Parathyroid adenoma (tissue), 2 donors: ENCODE measurements around the gene CDIP1.

Source experiments
- H2AFZ ChIP-seq: fragments of 300-600 bp; sonication (generic); one replicate; pipeline ENCODE4 v1.7.0; 2017; ENCODE audit warnings: antibody characterized with exemption, mild to moderate bottlenecking
- H3K27ac ChIP-seq: fragments of 300-600 bp; sonication (generic); one replicate; pipeline ENCODE4 v1.7.0; 2017
- H3K27me3 ChIP-seq: fragments of 300-600 bp; sonication (generic); one replicate; pipeline ENCODE4 v1.7.0; 2017; ENCODE audit warnings: low read length; ENCODE audit not compliant: control insufficient read depth, insufficient read depth
- H3K36me3 ChIP-seq: fragments of 300-600 bp; sonication (generic); one replicate; pipeline ENCODE4 v1.7.0; 2017; ENCODE audit warnings: low read length; ENCODE audit not compliant: control insufficient read depth, insufficient read depth
- H3K4me1 ChIP-seq: fragments of 300-600 bp; sonication (generic); one replicate; pipeline ENCODE4 v1.7.0; 2017; ENCODE audit warnings: control low read depth
- H3K4me2 ChIP-seq: fragments of 300-600 bp; sonication (generic); one replicate; pipeline ENCODE4 v1.7.0; 2017; ENCODE audit warnings: low read length
- H3K4me3 ChIP-seq: fragments of 300-600 bp; sonication (generic); one replicate; pipeline ENCODE4 v1.7.0; 2017; ENCODE audit warnings: low read depth, low read length
- H3K79me2 ChIP-seq: fragments of 300-600 bp; sonication (generic); one replicate; pipeline ENCODE4 v1.7.0; 2017; ENCODE audit warnings: control low read depth
- H3K9ac ChIP-seq: fragments of 300-600 bp; sonication (generic); one replicate; pipeline ENCODE4 v1.7.0; 2017; ENCODE audit warnings: mild to moderate bottlenecking
- H3K9me3 ChIP-seq: fragments of 300-600 bp; sonication (generic); one replicate; pipeline ENCODE4 v1.7.0; 2017; ENCODE audit warnings: low read length; ENCODE audit not compliant: control insufficient read depth
- CTCF ChIP-seq: fragments of 300-600 bp; sonication (generic); IDR thresholded peaks from one replicate; pipeline ENCODE4 v1.7.0; 2017; ENCODE audit warnings: antibody characterized with exemption, mild to moderate bottlenecking
- donor health status: primary hyperparathyroidism.

The CDIP1 gene

GRCh38 chr16:4461250-4462085 is 77.1 kb downstream of the CDIP1 start:
- no peak overlapping the region for H3K9ac ChIP-seq

GRCh38 chr16:4460936-4461249 is 77.7 kb downstream of the CDIP1 start:
- Histone ChIP-seq H3K9ac (no peak overlapping the region), H3K36me3 (no peaks in the 10 kb centered on the region), H3K4me2 (no peak overlapping the region), H3K4me1 (no peaks in the 10 kb centered on the region), H3K27me3 (no peaks in the 10 kb centered on the region), H3K9me3 (no peaks in the 10 kb centered on the region), H3K79me2 (no peaks in the 10 kb centered on the region), H3K27ac (no peak overlapping the region), H2AFZ (no peak overlapping the region), H3K4me3 (no peak overlapping the region)
- no peak for TF ChIP-seq CTCF

More at GRCh38 chr16:4461250-4462085, 77.1 kb downstream of the CDIP1 start:
- H3K27ac ChIP-seq, result no peak overlapping the region
- no peaks in the 10 kb centered on the region for H3K9me3 ChIP-seq
- no peaks in the 10 kb centered on the region for H3K27me3 ChIP-seq
- H3K4me2 ChIP-seq, result no peak overlapping the region
- H3K79me2 ChIP-seq, result no peaks in the 10 kb centered on the region
- H3K4me1 ChIP-seq, result no peaks in the 10 kb centered on the region
- H2AFZ ChIP-seq, result no peak overlapping the region
- TF ChIP-seq CTCF, result no peak
- no peaks in the 10 kb centered on the region for H3K36me3 ChIP-seq
- no peak overlapping the region for H3K4me3 ChIP-seq
